Memory B cell (primary cell): ENCODE results near the gene BCLAF3.

Source experiments
- ATAC-seq: fragments of 150-1000 bp; cut with Tn5 transposase; 2 replicates; pipeline ENCODE4 v1.10.0; 2021; ENCODE audit warnings: low read depth, mild to moderate bottlenecking, moderate library complexity
- DNase-seq, 2 donors: peaks; one replicate each; pipeline ENCODE4 v3.0.0; 2022; ENCODE audit warnings: low spot score in 2 of 2
- H3K27ac Mint-ChIP-seq: one replicate; pipeline ENCODE4 v1.8.0; 2022; ENCODE audit warnings: mild to moderate bottlenecking, moderate library complexity, mixed read lengths
- H3K27me3 Mint-ChIP-seq: one replicate; pipeline ENCODE4 v1.8.0; 2022; ENCODE audit warnings: mixed read lengths
- H3K36me3 Mint-ChIP-seq: one replicate; pipeline ENCODE4 v1.8.0; 2022; ENCODE audit warnings: mild to moderate bottlenecking, mixed read lengths
- H3K4me1 Mint-ChIP-seq: one replicate; pipeline ENCODE4 v1.8.0; 2022; ENCODE audit warnings: mixed read lengths
- H3K4me3 Mint-ChIP-seq: one replicate; pipeline ENCODE4 v1.8.0; 2022; ENCODE audit warnings: mild to moderate bottlenecking, moderate library complexity, mixed read lengths
- H3K9me3 Mint-ChIP-seq: one replicate; pipeline ENCODE4 v1.8.0; 2022; ENCODE audit warnings: mixed read lengths

BCLAF3 gene

DNA sequence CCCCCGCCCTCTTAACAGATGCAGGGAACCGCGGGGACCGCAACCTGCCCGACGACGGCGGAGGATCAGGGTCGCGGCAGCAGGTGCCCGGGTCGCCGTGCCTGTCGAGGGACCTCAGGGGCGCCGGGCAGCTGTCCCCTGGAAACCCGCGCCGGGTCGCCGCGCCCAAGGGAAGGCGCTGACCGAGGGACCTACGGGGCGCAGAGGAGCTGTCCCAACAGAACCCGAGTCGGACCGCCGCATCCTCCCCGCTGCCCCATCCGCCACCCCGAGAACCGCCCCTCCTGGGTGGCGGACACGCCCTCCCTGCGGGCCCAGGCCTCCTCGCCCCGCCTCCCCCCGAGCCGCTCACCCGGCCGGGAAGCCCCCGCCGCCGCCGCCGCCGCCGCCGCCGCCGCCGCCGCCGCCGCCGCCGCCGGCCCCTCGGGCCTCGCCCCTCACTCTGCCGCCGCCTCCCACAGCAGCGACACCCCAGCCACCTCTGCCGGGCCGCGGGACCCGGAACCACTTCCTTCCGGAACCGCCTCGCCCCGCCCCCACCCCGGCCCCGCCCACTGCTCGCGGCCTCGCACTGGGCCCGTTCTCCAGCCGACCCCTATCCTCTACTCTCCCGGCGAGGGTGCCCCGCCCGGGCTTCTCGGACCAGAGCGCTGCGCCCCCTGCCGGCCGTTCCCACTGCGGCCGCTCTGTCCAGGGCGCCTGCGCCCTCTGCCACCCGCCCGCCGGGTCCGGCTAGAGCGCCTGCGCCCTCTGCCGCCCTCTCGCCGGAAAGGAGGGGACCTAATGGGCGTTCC is at the start of gene BCLAF3:
Gene BCLAF3 (minus strand): TSS at position 506 of the 794 bp plus-strand sequence. CDS start 20,797 bp downstream, outside the sequence.
- DNase-seq (peak; percentile 81 to 87), ATAC-seq (peak; percentile 79)
- Mint-ChIP-seq H3K4me1 (peaks cover 14% of the 10 kb centered on the region), H3K27ac (peak within 1 kb of the TSS; percentile 90), H3K27me3 (no peaks in the 10 kb centered on the region), H3K9me3 (no peaks in the 10 kb centered on the region), H3K4me3 (peak within 1 kb of the TSS; percentile 89), H3K36me3 (peaks cover 4% of the 10 kb centered on the region)

GRCh38 chrX:20038966-20039365 is 48.1 kb upstream of the BCLAF3 start:
- peaks cover 2% of the 10 kb centered on the region for H3K27me3 Mint-ChIP-seq

DNA sequence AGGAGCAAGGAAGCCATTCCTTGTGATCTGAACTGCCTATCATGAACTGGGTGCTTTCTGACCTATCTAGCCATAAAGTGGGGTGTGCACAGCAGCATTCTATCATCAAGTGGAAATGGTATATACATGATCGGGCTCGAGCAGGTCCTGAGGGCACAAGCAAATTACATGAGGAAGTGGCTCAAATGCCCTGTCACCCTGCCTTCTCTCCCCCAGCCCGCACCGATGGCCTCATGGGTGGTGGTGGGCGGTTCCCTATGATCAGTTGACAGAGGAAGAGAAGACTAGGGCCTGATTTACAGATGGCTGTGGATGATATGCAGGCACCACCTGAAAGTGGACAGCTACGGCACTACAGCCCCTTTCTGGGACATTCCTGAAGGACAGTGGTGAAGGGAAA is 46.3 kb upstream of the BCLAF3 start:
- H3K9me3 Mint-ChIP-seq = no peaks in the 10 kb centered on the region
- no peak for DNase-seq
- H3K4me1 Mint-ChIP-seq = peaks cover 2% of the 10 kb centered on the region
- no peaks in the 10 kb centered on the region for H3K36me3 Mint-ChIP-seq
- no peak overlapping the region for H3K27ac Mint-ChIP-seq
- H3K27me3 Mint-ChIP-seq = peaks cover 2% of the 10 kb centered on the region
- no peak overlapping the region for H3K4me3 Mint-ChIP-seq
- no peak for ATAC-seq

More at GRCh38 chrX:20038966-20039365, 48.1 kb upstream of the BCLAF3 start:
- Mint-ChIP-seq H3K27ac (no peak overlapping the region), H3K4me1 (peaks cover 2% of the 10 kb centered on the region), H3K4me3 (no peak overlapping the region), H3K9me3 (no peaks in the 10 kb centered on the region), H3K36me3 (no peaks in the 10 kb centered on the region)
- ATAC-seq = no peak
- no peak for DNase-seq

DNA sequence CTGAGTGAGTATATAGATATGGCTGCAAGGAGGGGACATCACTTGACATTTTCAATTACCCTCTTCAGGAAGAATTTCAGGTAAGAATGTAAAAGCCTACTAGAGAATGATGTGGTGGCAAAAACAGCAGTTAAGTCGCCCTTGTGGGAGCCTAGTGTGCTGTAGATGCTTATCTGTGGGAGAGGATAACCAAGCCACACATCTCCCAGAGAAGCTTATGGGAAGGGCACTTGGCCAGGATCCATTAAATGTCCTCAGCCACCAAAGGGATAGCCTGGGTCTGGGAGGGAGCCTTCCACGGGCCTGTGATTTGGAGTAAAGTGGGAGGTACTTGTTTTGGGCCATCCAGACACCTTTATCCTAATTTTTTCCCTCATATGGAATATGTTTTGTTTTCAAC is 41.3 kb upstream of the BCLAF3 start:
- no peak for DNase-seq
- ATAC-seq = no peak
- Mint-ChIP-seq H3K4me1 (peaks cover 2% of the 10 kb centered on the region), H3K27me3 (peaks cover 1% of the 10 kb centered on the region), H3K9me3 (no peaks in the 10 kb centered on the region), H3K36me3 (no peaks in the 10 kb centered on the region), H3K27ac (no peak overlapping the region), H3K4me3 (no peak overlapping the region)

- DNase-seq (no peak), ATAC-seq (no peak)
- H3K36me3 Mint-ChIP-seq = no peaks in the 10 kb centered on the region
- peaks cover 1% of the 10 kb centered on the region for H3K27me3 Mint-ChIP-seq
- H3K9me3 Mint-ChIP-seq = no peaks in the 10 kb centered on the region
- no peak overlapping the region for H3K27ac Mint-ChIP-seq
- no peak overlapping the region for H3K4me3 Mint-ChIP-seq
- H3K4me1 Mint-ChIP-seq = no peaks in the 10 kb centered on the region
Observed at GRCh38 chrX:20029728-20030127, 38.9 kb upstream of the BCLAF3 start.

DNA sequence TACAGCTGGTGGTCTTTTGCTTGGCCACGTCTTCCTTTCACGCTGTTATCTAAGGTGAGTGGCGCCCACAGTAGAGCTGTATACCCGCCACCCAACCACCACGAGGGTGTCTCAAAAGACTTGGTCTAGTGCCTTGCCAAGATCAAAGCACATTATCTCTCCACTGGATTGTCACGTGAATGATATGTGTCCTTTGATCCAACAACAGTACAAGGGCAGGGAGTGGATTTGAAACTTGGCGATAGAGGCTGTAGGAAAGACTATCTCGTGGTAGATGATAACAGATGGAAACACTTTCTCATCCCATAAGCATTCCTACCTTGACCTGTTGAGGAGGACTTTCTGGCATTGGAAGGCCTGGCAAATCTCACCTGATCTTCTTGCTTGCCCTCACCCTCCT is 37.7 kb upstream of the BCLAF3 start:
- Mint-ChIP-seq H3K4me3 (no peak overlapping the region), H3K4me1 (no peaks in the 10 kb centered on the region), H3K9me3 (no peaks in the 10 kb centered on the region), H3K27me3 (peaks cover 1% of the 10 kb centered on the region), H3K36me3 (no peaks in the 10 kb centered on the region), H3K27ac (no peak overlapping the region)
- ATAC-seq (no peak), DNase-seq (no peak)

DNA sequence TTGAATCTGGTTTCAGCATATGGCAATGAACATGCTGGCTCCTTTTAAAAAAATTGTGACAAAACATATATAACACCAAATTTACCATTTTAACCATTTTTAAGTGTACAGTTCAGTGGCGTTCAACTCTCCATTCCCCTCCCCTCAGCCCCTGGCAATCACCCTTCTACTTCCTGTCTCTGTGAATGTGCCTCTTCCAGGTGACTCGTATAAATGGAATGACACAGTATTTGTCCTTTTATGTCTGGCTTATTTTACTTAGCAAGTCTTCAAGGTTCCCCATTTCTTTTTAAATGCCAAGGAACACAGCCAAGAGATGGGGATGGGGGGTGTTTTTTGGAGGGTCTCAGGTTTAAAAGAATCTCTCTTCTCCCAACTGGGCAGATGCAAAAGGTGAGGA is 35.4 kb upstream of the BCLAF3 start:
- Mint-ChIP-seq H3K27ac (no peak overlapping the region), H3K4me1 (no peaks in the 10 kb centered on the region), H3K27me3 (peaks cover 12% of the 10 kb centered on the region), H3K9me3 (no peaks in the 10 kb centered on the region), H3K4me3 (no peak overlapping the region), H3K36me3 (no peaks in the 10 kb centered on the region)
- ATAC-seq (no peak), DNase-seq (no peak)

GRCh38 chrX:20019672-20020365 is 29.0 kb upstream of the BCLAF3 start:
- Mint-ChIP-seq H3K4me1 (peaks cover 4% of the 10 kb centered on the region), H3K36me3 (peaks cover 6% of the 10 kb centered on the region), H3K9me3 (peaks cover 9% of the 10 kb centered on the region), H3K4me3 (no peak overlapping the region), H3K27me3 (peaks cover 19% of the 10 kb centered on the region), H3K27ac (no peak overlapping the region)
- DNase-seq (no peak), ATAC-seq (no peak)

DNA sequence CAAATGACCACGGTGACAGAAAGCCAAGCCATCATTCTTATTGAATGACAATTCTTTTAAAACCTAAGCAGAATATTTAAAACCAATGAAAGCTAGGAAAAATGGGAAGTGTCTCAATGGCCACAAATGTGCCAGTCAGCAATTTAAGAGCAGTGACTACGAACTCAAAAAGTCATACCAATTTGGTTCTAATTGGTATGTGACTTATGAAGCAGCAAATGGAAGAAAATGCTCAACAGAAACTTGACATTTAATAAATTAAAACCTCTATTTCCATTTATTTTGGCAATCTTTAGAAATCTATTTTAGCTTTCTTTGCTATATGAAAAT is 25.7 kb upstream of the BCLAF3 start:
- Mint-ChIP-seq H3K36me3 (peaks cover 6% of the 10 kb centered on the region), H3K4me1 (peaks cover 4% of the 10 kb centered on the region), H3K27me3 (peaks cover 8% of the 10 kb centered on the region), H3K27ac (no peak overlapping the region), H3K4me3 (no peak overlapping the region), H3K9me3 (peaks cover 9% of the 10 kb centered on the region)
- ATAC-seq = no peak
- no peak for DNase-seq

- DNase-seq = no peak
- H3K27ac Mint-ChIP-seq = no peak overlapping the region
- ATAC-seq = no peak
- H3K4me1 Mint-ChIP-seq = peaks cover 4% of the 10 kb centered on the region
- H3K4me3 Mint-ChIP-seq = peak overlapping the region; percentile 4
- peaks cover 7% of the 10 kb centered on the region for H3K27me3 Mint-ChIP-seq
- H3K9me3 Mint-ChIP-seq = peaks cover 9% of the 10 kb centered on the region
- H3K36me3 Mint-ChIP-seq = peaks cover 6% of the 10 kb centered on the region
Observed at GRCh38 chrX:20015945-20016615, 25.2 kb upstream of the BCLAF3 start.

GRCh38 chrX:20015422-20015821 is 24.6 kb upstream of the BCLAF3 start:
- H3K9me3 Mint-ChIP-seq = peaks cover 9% of the 10 kb centered on the region
- no peak for DNase-seq
- H3K4me3 Mint-ChIP-seq = no peak overlapping the region
- peaks cover 7% of the 10 kb centered on the region for H3K27me3 Mint-ChIP-seq
- ATAC-seq = no peak
- H3K4me1 Mint-ChIP-seq = peaks cover 4% of the 10 kb centered on the region
- peaks cover 6% of the 10 kb centered on the region for H3K36me3 Mint-ChIP-seq
- no peak overlapping the region for H3K27ac Mint-ChIP-seq

DNA sequence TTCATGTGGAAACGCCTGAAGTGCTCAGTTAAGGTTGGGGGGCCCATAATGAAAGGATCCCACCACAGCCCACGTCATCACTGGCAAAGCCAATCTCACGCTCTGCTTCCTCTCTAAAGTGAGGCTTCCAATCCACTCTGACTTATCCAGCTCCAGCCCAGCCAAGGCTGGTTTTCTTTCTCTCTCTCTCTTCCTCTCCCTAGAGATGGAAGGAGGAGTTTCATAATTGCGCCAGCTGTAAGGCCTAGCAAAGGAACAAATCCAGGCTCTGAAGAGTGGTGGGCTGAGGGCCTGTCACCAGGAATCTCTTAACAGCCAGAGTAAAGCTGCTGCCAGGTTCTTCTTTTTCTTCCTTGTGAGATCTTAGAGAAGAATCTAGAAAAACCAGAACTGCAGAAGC is 20.7 kb upstream of the BCLAF3 start:
- Mint-ChIP-seq H3K27ac (no peak overlapping the region), H3K9me3 (peaks cover 6% of the 10 kb centered on the region), H3K4me3 (no peak overlapping the region), H3K4me1 (peaks cover 4% of the 10 kb centered on the region), H3K27me3 (no peaks in the 10 kb centered on the region), H3K36me3 (peaks cover 4% of the 10 kb centered on the region)
- no peak for DNase-seq
- no peak for ATAC-seq

GRCh38 chrX:20007962-20008622 is 17.2 kb upstream of the BCLAF3 start:
- Mint-ChIP-seq H3K36me3 (no peaks in the 10 kb centered on the region), H3K4me1 (no peaks in the 10 kb centered on the region), H3K4me3 (no peak overlapping the region), H3K9me3 (no peaks in the 10 kb centered on the region), H3K27ac (no peak overlapping the region), H3K27me3 (no peaks in the 10 kb centered on the region)
- DNase-seq (no peak), ATAC-seq (no peak)

- Mint-ChIP-seq H3K4me1 (no peaks in the 10 kb centered on the region), H3K9me3 (no peaks in the 10 kb centered on the region), H3K27me3 (no peaks in the 10 kb centered on the region), H3K27ac (no peak overlapping the region), H3K4me3 (no peak overlapping the region), H3K36me3 (no peaks in the 10 kb centered on the region)
- DNase-seq (no peak), ATAC-seq (no peak)
Observed at GRCh38 chrX:20005883-20006282, 15.0 kb upstream of the BCLAF3 start.
